HCT116 (cell line): ENCODE measurements around the gene CSNK1G1. TPM values are rescaled to one million over a fixed set of nuclear protein-coding genes. Genes with fewer than 3 reads are reported as not detected.

ENCODE experiments used
- ATAC-seq: fragments of 200-7000 bp; cut with Tn5 transposase; 2 replicates; pipeline ENCODE4 v1.9.1; 2020; ENCODE audit warnings: mild to moderate bottlenecking, moderate library complexity
- BruUV-seq: library from RNA; stranded (reverse); fragments of 400-500 nt; replicated peaks from 2 replicates; lab custom pipeline; 2021; lab: Mats Ljungman, UMichigan
- CTCF ChIA-PET: fragments of 300-600 bp; sonication (Branson Sonifier 250); formaldehyde crosslinking; loops from one replicate; lab custom pipeline; 2021; ENCODE audit warnings: antibody characterized with exemption; lab: Charles Lee
- POLR2A ChIA-PET: fragments of 300-600, 350-600 bp; sonication (Branson Sonifier 250); formaldehyde crosslinking; loops from one replicate; lab custom pipeline; 2021; ENCODE audit warnings: antibody characterized with exemption; lab: Charles Lee
- RAD21 ChIA-PET, 2 experiments: fragments of 300-600 bp; sonication (Branson Sonifier 250); formaldehyde crosslinking; loops; one replicate each; lab custom pipeline; 2023; ENCODE audit warnings: low total read pairs in 2 of 2; ENCODE audit not compliant: uncharacterized antibody in 2 of 2, unreplicated experiment in 2 of 2, low non-redundant PET in 1 of 2; lab: Charles Lee
- DNase-seq: peaks from one replicate; pipeline ENCODE4 v3.0.0-alpha.2; 2010; ENCODE audit warnings: low read depth, low spot score
- H2AFZ ChIP-seq: fragments of 200-600 bp; shearing (Covaris generic), sonication (generic); 2 replicates; pipeline ENCODE4 v1.6.1; 2017; ENCODE audit warnings: low read depth, mixed run types, mixed read lengths, antibody characterized with exemption, low read length; ENCODE audit not compliant: poor library complexity, severe bottlenecking
- H3K27ac ChIP-seq: 2 replicates; pipeline ENCODE4 v1.5.1; 2012; ENCODE audit warnings: low read depth, low read length
- H3K27me3 ChIP-seq: fragments of 200-600 bp; sonication (generic); 2 replicates; pipeline ENCODE4 v1.6.1; 2016; ENCODE audit warnings: mixed run types, low read length, mixed read lengths; ENCODE audit not compliant: insufficient read depth
- H3K36me3 ChIP-seq, 2 experiments: fragments of 200-500 bp in 1 of 2; fragments of 200-600 bp in 1 of 2; sonication (Bioruptor generic) in 1 of 2; sonication (generic) in 1 of 2; 2 replicates each; pipeline versions ENCODE4 v1.5.1 to v1.6.1; 2014 to 2016; ENCODE audit warnings: low read length in 2 of 2, inconsistent platforms in 1 of 2, mixed read lengths in 1 of 2, mixed run types in 1 of 2; ENCODE audit not compliant: insufficient read depth in 2 of 2, control insufficient read depth in 1 of 2
- H3K4me1 ChIP-seq, 2 experiments: fragments of 200-600 bp in 1 of 2; sonication (generic) in 1 of 2; 2 replicates each; pipeline versions ENCODE4 v1.5.1 to v1.6.1; 2012 to 2017; ENCODE audit warnings: low read length in 2 of 2, inconsistent platforms in 1 of 2, mild to moderate bottlenecking in 1 of 2, mixed read lengths in 1 of 2, mixed run types in 1 of 2, moderate library complexity in 1 of 2; ENCODE audit not compliant: insufficient read depth in 2 of 2, control insufficient read depth in 1 of 2
- H3K4me2 ChIP-seq: fragments of 200-600 bp; sonication (generic); 2 replicates; pipeline ENCODE4 v1.6.1; 2017; ENCODE audit warnings: mixed run types, low read length, mixed read lengths
- H3K4me3 ChIP-seq, 2 experiments: fragments of 200-600 bp in 1 of 2; sonication (generic) in 1 of 2; replicated peaks in 1 of 2; 2 replicates each; pipeline ENCODE4 v1.5.1; 2011 to 2016; ENCODE audit warnings: low read length in 2 of 2, control low read depth in 1 of 2, low read depth in 1 of 2, mild to moderate bottlenecking in 1 of 2, mixed read lengths in 1 of 2, mixed run types in 1 of 2
- H3K79me2 ChIP-seq: fragments of 200-600 bp; sonication (generic); 2 replicates; pipeline ENCODE4 v1.6.1; 2017; ENCODE audit warnings: mild to moderate bottlenecking, mixed run types, low read length, moderate library complexity, mixed read lengths; ENCODE audit not compliant: insufficient read depth
- H3K9ac ChIP-seq: fragments of 200-600 bp; sonication (generic); 2 replicates; pipeline ENCODE4 v1.6.1; 2016; ENCODE audit warnings: low read length, mixed read lengths
- H3K9me2 ChIP-seq: fragments of 200-600 bp; sonication (generic), shearing (Covaris generic); 2 replicates; pipeline ENCODE4 v1.6.1; 2017; ENCODE audit warnings: mixed run types, mild to moderate bottlenecking, moderate library complexity; ENCODE audit not compliant: insufficient read depth
- H3K9me3 ChIP-seq, 2 experiments: fragments of 200-500 bp in 1 of 2; fragments of 200-600 bp in 1 of 2; sonication (Bioruptor generic) in 1 of 2; sonication (generic) in 1 of 2; 2 replicates each; pipeline ENCODE4 v1.6.1; 2014 to 2017; ENCODE audit warnings: low read length in 2 of 2, mixed read lengths in 2 of 2, inconsistent platforms in 1 of 2, low read depth in 1 of 2, mild to moderate bottlenecking in 1 of 2, mixed run types in 1 of 2, moderate library complexity in 1 of 2; ENCODE audit not compliant: control insufficient read depth in 1 of 2, insufficient read depth in 1 of 2
- H4K20me1 ChIP-seq: fragments of 200-600 bp; sonication (generic), shearing (Covaris generic); 2 replicates; pipeline ENCODE4 v1.6.1; 2017; ENCODE audit warnings: mixed run types, mild to moderate bottlenecking, moderate library complexity; ENCODE audit not compliant: insufficient read depth
- CTCF ChIP-seq, 3 experiments: fragments of 200-600 bp in 1 of 3; sonication (generic) in 1 of 3; IDR thresholded peaks in 2 of 3; conservative IDR thresholded peaks in 1 of 3; 2 replicates each; pipeline ENCODE4 v1.5.1; 2012 to 2017; ENCODE audit warnings: low read depth in 2 of 3, low read length in 2 of 3, antibody characterized with exemption in 1 of 3, borderline replicate concordance in 1 of 3, control low read depth in 1 of 3, mild to moderate bottlenecking in 1 of 3, mixed read lengths in 1 of 3, mixed run types in 1 of 3, moderate library complexity in 1 of 3; ENCODE audit not compliant: insufficient read depth in 1 of 3
- EGR1 ChIP-seq: IDR thresholded peaks from 2 replicates; pipeline ENCODE4 v1.6.1; 2012; ENCODE audit warnings: low read depth
- ELF1 ChIP-seq: IDR thresholded peaks from 2 replicates; pipeline ENCODE4 v1.6.1; 2012; ENCODE audit warnings: low read depth, borderline replicate concordance
- EZH2 ChIP-seq: fragments of 200-600 bp; sonication (generic); IDR thresholded peaks from 2 replicates; pipeline ENCODE4 v1.6.1; 2017; ENCODE audit warnings: antibody characterized with exemption, mixed run types
- EZH2phosphoT487 ChIP-seq: fragments of 200-600 bp; IDR thresholded peaks from 2 replicates; pipeline ENCODE4 v1.6.1; 2018; ENCODE audit warnings: antibody characterized with exemption, borderline replicate concordance
- JUND ChIP-seq: IDR thresholded peaks from 2 replicates; pipeline ENCODE4 v1.6.1; 2012
- POLR2A ChIP-seq: IDR thresholded peaks from 2 replicates; pipeline ENCODE4 v1.7.0; 2011; ENCODE audit warnings: borderline replicate concordance; ENCODE audit not compliant: insufficient read depth, insufficient read length; ENCODE audit errors: extremely low read depth
- POLR2AphosphoS5 ChIP-seq: IDR thresholded peaks from 2 replicates; pipeline ENCODE4 v1.6.1; 2011; ENCODE audit warnings: mild to moderate bottlenecking, low read depth, low read length, moderate library complexity
- SIN3A ChIP-seq: IDR thresholded peaks from 2 replicates; pipeline ENCODE4 v1.6.1; 2012; ENCODE audit warnings: low read depth
- SP1 ChIP-seq: IDR thresholded peaks from 2 replicates; pipeline ENCODE4 v1.6.1; 2012; ENCODE audit warnings: low read depth
- TCF7L2 ChIP-seq: IDR thresholded peaks from 2 replicates; pipeline ENCODE4 v1.7.0; 2011; ENCODE audit warnings: borderline replicate concordance, inconsistent platforms; ENCODE audit not compliant: insufficient read depth, insufficient read length; ENCODE audit errors: extremely low read depth
- YY1 ChIP-seq: IDR thresholded peaks from 2 replicates; pipeline ENCODE4 v1.6.1; 2011; ENCODE audit warnings: low read length, low read depth, moderate library complexity, mild to moderate bottlenecking; ENCODE audit not compliant: insufficient replicate concordance; ENCODE audit errors: extremely low read depth
- ZFX ChIP-seq: fragments of 450-650 bp; IDR thresholded peaks from 2 replicates; pipeline ENCODE4 v1.6.1; 2017
- ZNF274 ChIP-seq: fragments of 200-500 bp; sonication (Bioruptor generic); IDR thresholded peaks from 2 replicates; pipeline ENCODE4 v1.6.1; 2014; ENCODE audit warnings: mild to moderate bottlenecking, low read depth, low read length, inconsistent platforms
- intact Hi-C: fragments of 100-400 bp; cut with micrococcal nuclease; formaldehyde crosslinking; loops from 2 replicates; pipeline ENCODE4 v1.10.0; 2022
- total RNA-seq: library from RNA; stranded (reverse); gene quantifications from one replicate; pipeline ENCODE4 v1.2.1, GENCODE V29; 2021; ENCODE audit not compliant: unreplicated experiment
- TF ChIP-seq, protein P1 (sequence below): IDR thresholded peaks from 2 replicates; pipeline ENCODE4 v1.6.1; 2012
- TF ChIP-seq, protein P2 (sequence below): IDR thresholded peaks from 2 replicates; pipeline ENCODE4 v1.6.1; 2012

Gene CSNK1G1
- total RNA-seq, 1 experiment from 2014 or later = 21.1 TPM

- no peak overlapping the region for H3K4me3 ChIP-seq
- H3K4me1 ChIP-seq = peaks cover 5 to 21% of the 10 kb centered on the region in 2 experiments
- DNase-seq = no peak
- no TSS peak for BruUV-seq
- no peaks in the 10 kb centered on the region; the same call in 1 of the 2 replicates for H4K20me1 ChIP-seq
- H3K9me2 ChIP-seq = no peaks in the 10 kb centered on the region
- ChIA-PET CTCF (no interaction called here), RAD21 (no interaction called here), POLR2A (no interaction called here)
- H3K79me2 ChIP-seq = peaks cover 45% of the 10 kb centered on the region
- H2AFZ ChIP-seq = no peak overlapping the region
- no peak for ATAC-seq
- intact Hi-C loops = no loop called here
- peaks cover 46 to 49% of the 10 kb centered on the region in 2 experiments for H3K36me3 ChIP-seq
- no peak overlapping the region for H3K9ac ChIP-seq
- no peaks in the 10 kb centered on the region for H3K9me3 ChIP-seq
- no peak overlapping the region for H3K4me2 ChIP-seq
- TF ChIP-seq TCF7L2 (no peak), SIN3A (no peak), EGR1 (no peak), EZH2 (no peak), ZFX (no peak), ZNF274 (no peak)
- H3K27me3 ChIP-seq = no peaks in the 10 kb centered on the region
- H3K27ac ChIP-seq = no peak overlapping the region
Measured at GRCh38 chr15:64157599-64158125, 198.3 kb downstream of the CSNK1G1 start.

GRCh38 chr15:64156652-64157331 is 199.2 kb downstream of the CSNK1G1 start:
- ATAC-seq (no peak), DNase-seq (no peak)
- H3K4me2 ChIP-seq = no peak overlapping the region
- peaks cover 6 to 26% of the 10 kb centered on the region in 2 experiments for H3K4me1 ChIP-seq
- H3K4me3 ChIP-seq = no peak overlapping the region
- ChIA-PET POLR2A (no interaction called here), CTCF (no interaction called here), RAD21 (no interaction called here)
- no peak overlapping the region for H2AFZ ChIP-seq
- intact Hi-C loops = no loop called here
- TF ChIP-seq POLR2AphosphoS5 = no peak
- TF ChIP-seq TCF7L2 = no peak
- TF ChIP-seq YY1 = no peak
- no peak for TF ChIP-seq POLR2A
- TF ChIP-seq, protein P1, sequence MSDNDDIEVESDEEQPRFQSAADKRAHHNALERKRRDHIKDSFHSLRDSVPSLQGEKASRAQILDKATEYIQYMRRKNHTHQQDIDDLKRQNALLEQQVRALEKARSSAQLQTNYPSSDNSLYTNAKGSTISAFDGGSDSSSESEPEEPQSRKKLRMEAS = no peak
- no peak for TF ChIP-seq SP1
- no peak for TF ChIP-seq EZH2phosphoT487
- TF ChIP-seq ELF1 = no peak
- TF ChIP-seq JUND = no peak
- no peak for TF ChIP-seq SIN3A
- TF ChIP-seq, protein P2, sequence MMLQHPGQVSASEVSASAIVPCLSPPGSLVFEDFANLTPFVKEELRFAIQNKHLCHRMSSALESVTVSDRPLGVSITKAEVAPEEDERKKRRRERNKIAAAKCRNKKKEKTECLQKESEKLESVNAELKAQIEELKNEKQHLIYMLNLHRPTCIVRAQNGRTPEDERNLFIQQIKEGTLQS = no peak
- TF ChIP-seq EZH2 = no peak
- no peak for TF ChIP-seq CTCF (IDR thresholded peaks at IDR 0.05 in 2 of 3, conservative IDR thresholded peaks at IDR 0.05 in 1 of 3; ENCODE audit: borderline replicate concordance in 1 of 3, insufficient read depth in 1 of 3, low read depth in 2 of 3, low read length in 2 of 3)
- no peak for TF ChIP-seq ZFX
- no peak overlapping the region for H3K9ac ChIP-seq
- H3K9me3 ChIP-seq = no peaks in the 10 kb centered on the region
- H3K36me3 ChIP-seq = peaks cover 46 to 47% of the 10 kb centered on the region in 2 experiments
- H3K27ac ChIP-seq = no peak overlapping the region; the same call in 1 of the 2 replicates
- H4K20me1 ChIP-seq = no peaks in the 10 kb centered on the region; the same call in 1 of the 2 replicates
- H3K79me2 ChIP-seq = peaks cover 36% of the 10 kb centered on the region
- no TSS peak for BruUV-seq
- H3K9me2 ChIP-seq = no peaks in the 10 kb centered on the region
- H3K27me3 ChIP-seq = no peaks in the 10 kb centered on the region
